Activated CD8-positive, alpha-beta memory T cell treated with anti-CD3 and anti-CD28 coated beads for 36 hours (primary cell): ENCODE measurements around the gene SIK2. TPM values are rescaled to one million over a fixed set of nuclear protein-coding genes. Genes with fewer than 3 reads are reported as not detected.

Source experiments
- CTCF ChIA-PET: fragments of 350-600 bp; sonication (Branson Sonifier 250); formaldehyde crosslinking; loops from one replicate; lab custom pipeline; 2021; ENCODE audit warnings: antibody characterized with exemption; lab: Charles Lee
- POLR2A ChIA-PET: fragments of 350-600 bp; sonication (Branson Sonifier 250); formaldehyde crosslinking; loops from one replicate; lab custom pipeline; 2021; ENCODE audit warnings: antibody characterized with exemption; lab: Charles Lee
- total RNA-seq, 2 experiments: library from RNA; stranded (reverse); gene quantifications; one replicate each; pipeline ENCODE4 v1.2.3, GENCODE V29; 2021

SIK2 gene
- total RNA-seq, 2 experiments from 2014 or later: 7.0 to 7.6 TPM

GRCh38 chr11:111714522-111714921, 112.3 kb downstream of the SIK2 start:
- ChIA-PET POLR2A (no interaction called here), CTCF (no interaction called here)

- CTCF ChIA-PET: interaction anchor here (0.7 kb wide), 1 partner anchor 16 kb away, joined by 3 read pairs; no protein-coding TSS in a partner anchor
- POLR2A ChIA-PET: no interaction called here
These were observed 113.0 kb downstream of the SIK2 start for GRCh38 chr11:111715142-111715816.

- ChIA-PET POLR2A (interaction anchor here (0.6 kb wide), 2 partner anchors 79 to 132 kb away, joined by 3 read pairs; no protein-coding TSS in a partner anchor), CTCF (interaction anchor here (0.6 kb wide), 2 partner anchors 54 to 77 kb away, joined by 3 read pairs; no protein-coding TSS in a partner anchor)
These were observed 115.4 kb downstream of the SIK2 start for GRCh38 chr11:111717660-111718059.

- ChIA-PET POLR2A (no interaction called here), CTCF (no interaction called here)
These were observed 116.2 kb downstream of the SIK2 start for GRCh38 chr11:111718436-111718835.

- CTCF ChIA-PET: no interaction called here
- POLR2A ChIA-PET: no interaction called here
These were observed 116.6 kb downstream of the SIK2 start for GRCh38 chr11:111718859-111719258.

- CTCF ChIA-PET: no interaction called here
- POLR2A ChIA-PET: no interaction called here
These were observed 117.1 kb downstream of the SIK2 start for GRCh38 chr11:111719379-111719778.

- ChIA-PET CTCF (interaction anchor here (1.0 kb wide), 1 partner anchor 11 kb away, joined by 3 read pairs; no protein-coding TSS in a partner anchor), POLR2A (no interaction called here)
These were observed 118.7 kb downstream of the SIK2 start for GRCh38 chr11:111720801-111721494.

- ChIA-PET CTCF (no interaction called here), POLR2A (no interaction called here)
These were observed 120.3 kb downstream of the SIK2 start for GRCh38 chr11:111722501-111722900.

GRCh38 chr11:111723595-111723994, 121.3 kb downstream of the SIK2 start:
- ChIA-PET POLR2A (interaction anchor here (0.6 kb wide), 1 partner anchor 133 kb away, joined by 4 read pairs; no protein-coding TSS in a partner anchor), CTCF (interaction anchor here (0.6 kb wide), 1 partner anchor 63 kb away, joined by 3 read pairs; no protein-coding TSS in a partner anchor)

- ChIA-PET CTCF (no interaction called here), POLR2A (no interaction called here)
These were observed 122.4 kb downstream of the SIK2 start for GRCh38 chr11:111724615-111725129.

GRCh38 chr11:111725621-111726020, 123.4 kb downstream of the SIK2 start:
- ChIA-PET CTCF (no interaction called here), POLR2A (no interaction called here)

- POLR2A ChIA-PET: no interaction called here
- CTCF ChIA-PET: no interaction called here
These were observed 124.1 kb downstream of the SIK2 start for GRCh38 chr11:111726301-111726713.

- ChIA-PET CTCF (no interaction called here), POLR2A (no interaction called here)
These were observed 125.2 kb downstream of the SIK2 start for GRCh38 chr11:111727431-111727830.

GRCh38 chr11:111729071-111729830, 127.0 kb downstream of the SIK2 start:
- ChIA-PET CTCF (no interaction called here), POLR2A (no interaction called here)

GRCh38 chr11:111729831-111730311, 127.6 kb downstream of the SIK2 start:
- ChIA-PET POLR2A (no interaction called here), CTCF (no interaction called here)

GRCh38 chr11:111730871-111731591, 128.8 kb downstream of the SIK2 start:
- CTCF ChIA-PET: no interaction called here
- POLR2A ChIA-PET: no interaction called here

GRCh38 chr11:111731821-111732220, 129.6 kb downstream of the SIK2 start:
- ChIA-PET CTCF (interaction anchor here (1.1 to 1.2 kb wide), 2 partner anchors 10 to 16 kb away, joined by 3 read pairs; no protein-coding TSS in a partner anchor), POLR2A (no interaction called here)

GRCh38 chr11:111733016-111733415, 130.8 kb downstream of the SIK2 start:
- POLR2A ChIA-PET: no interaction called here
- CTCF ChIA-PET: interaction anchor here (0.8 to 1.2 kb wide), 2 partner anchors 10 to 11 kb away, joined by 3 read pairs; no protein-coding TSS in a partner anchor
